ENCODE data around the gene FAM200A. TPM values are rescaled to one million over a fixed set of nuclear protein-coding genes. Genes with fewer than 3 reads are reported as not detected.
"Not testable (repeated sequence)": the region's sequence is repeated elsewhere in the genome, so short reads cannot be mapped to it uniquely, and the experiment has no call there.

Gene FAM200A
- total RNA-seq, 1 experiment from 2014 or later = 7.9 TPM

DNA sequence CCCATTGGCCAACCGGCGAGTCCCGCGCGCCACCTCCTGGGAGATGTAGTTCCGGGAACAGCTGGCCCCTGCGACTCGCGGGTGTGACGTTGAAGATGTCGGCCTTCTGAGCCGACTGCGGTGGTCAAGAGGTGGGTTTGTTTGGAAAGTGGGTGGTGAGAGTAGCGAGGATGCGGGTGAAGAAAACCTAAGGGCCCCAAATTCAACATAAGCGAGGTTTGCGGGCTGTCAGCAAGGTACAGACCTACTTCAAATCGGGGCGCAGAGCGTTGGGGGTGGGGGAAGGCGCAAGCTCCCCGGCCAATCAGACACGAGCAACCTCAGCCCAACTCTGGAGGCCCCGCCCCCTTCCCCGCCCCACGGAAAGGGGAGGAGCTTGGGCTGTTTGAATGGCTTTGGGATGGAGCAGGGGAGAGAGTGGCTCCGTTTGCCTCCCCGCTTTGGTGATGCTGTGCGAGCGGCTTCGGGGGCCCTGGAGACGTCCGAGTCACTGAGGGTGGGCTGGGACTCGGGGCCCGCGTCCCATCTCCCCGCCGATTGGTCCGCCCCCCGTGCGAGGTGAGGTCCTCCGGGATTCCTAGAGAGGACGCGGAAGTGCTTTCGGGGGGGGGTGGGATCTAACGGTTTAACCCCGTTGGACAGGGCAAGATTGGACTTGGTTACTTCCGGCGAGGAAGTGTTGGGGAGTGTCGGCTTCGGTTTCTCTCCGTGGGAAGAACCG is 47.2 kb downstream of the FAM200A start, which contains the start of gene ZKSCAN5:
Gene ZKSCAN5, plus strand, starts transcription at position 60 of the 721 bp plus-strand sequence. CDS start 1,383 bp downstream, outside the sequence.
- Histone ChIP-seq H3K36me3 (peaks cover 19% of the 10 kb centered on the region), H3K4me1 (replicated peaks) (peaks cover 12% of the 10 kb centered on the region), H3K27ac (peak within 1 kb of the TSS; percentile 84), H3K27me3 (replicated peaks) (no peaks in the 10 kb centered on the region), H3K4me3 (peak within 1 kb of the TSS; percentile 51), H3K9me3 (replicated peaks) (no peaks in the 10 kb centered on the region)
- peak; percentile 99 to 100 for DNase-seq (ENCODE audit: low read depth in 1 of 2, low spot score in 2 of 2)

DNA sequence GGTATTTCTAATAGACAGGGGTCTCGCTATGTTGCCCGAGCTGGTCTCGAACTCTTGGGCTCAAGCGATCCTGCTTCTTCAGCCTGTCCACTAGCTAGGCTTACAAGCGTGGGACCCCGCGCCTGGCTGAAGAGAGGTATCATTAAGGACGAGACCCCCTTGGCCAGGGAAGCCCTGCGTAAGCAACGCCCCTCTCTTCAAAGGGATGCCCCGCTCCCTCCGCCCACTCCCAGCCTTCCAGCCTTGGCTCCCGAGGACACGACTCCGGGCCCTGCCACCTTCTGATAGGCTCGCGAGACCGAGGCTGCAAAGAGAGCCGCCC is 47.7 kb downstream of the FAM200A start:
- peak overlapping the region; percentile 84; the same call in 1 of the 2 replicates for H3K27ac ChIP-seq
- peak overlapping the region; percentile 51 for H3K4me3 ChIP-seq
- H3K27me3 ChIP-seq (replicated peaks) = no peaks in the 10 kb centered on the region
- H3K4me1 ChIP-seq (replicated peaks) = peaks cover 12% of the 10 kb centered on the region
- no peak for DNase-seq (ENCODE audit: low read depth in 1 of 2, low spot score in 2 of 2)
- H3K36me3 ChIP-seq = peaks cover 24% of the 10 kb centered on the region
- H3K9me3 ChIP-seq (replicated peaks) = no peaks in the 10 kb centered on the region

GRCh38 chr7:99501236-99501635 is 50.7 kb downstream of the FAM200A start:
- Histone ChIP-seq H3K4me1 (replicated peaks) (peaks cover 23% of the 10 kb centered on the region), H3K36me3 (peaks cover 44% of the 10 kb centered on the region)
- H3K27ac ChIP-seq; DNase-seq (ENCODE audit: low read depth in 1 of 2, low spot score in 2 of 2); H3K9me3 ChIP-seq (replicated peaks); H3K27me3 ChIP-seq (replicated peaks); H3K4me3 ChIP-seq: not testable (repeated sequence)

GRCh38 chr7:99500637-99501009 is 51.3 kb downstream of the FAM200A start:
- Histone ChIP-seq H3K4me3 (peak overlapping the region; percentile 60), H3K27ac (peak overlapping the region; percentile 58), H3K27me3 (replicated peaks) (no peaks in the 10 kb centered on the region), H3K36me3 (peaks cover 46% of the 10 kb centered on the region), H3K9me3 (replicated peaks) (no peaks in the 10 kb centered on the region; the same call in 1 of the 2 replicates), H3K4me1 (replicated peaks) (peaks cover 17% of the 10 kb centered on the region)
- DNase-seq (ENCODE audit: low read depth in 1 of 2, low spot score in 2 of 2) = no peak

DNA sequence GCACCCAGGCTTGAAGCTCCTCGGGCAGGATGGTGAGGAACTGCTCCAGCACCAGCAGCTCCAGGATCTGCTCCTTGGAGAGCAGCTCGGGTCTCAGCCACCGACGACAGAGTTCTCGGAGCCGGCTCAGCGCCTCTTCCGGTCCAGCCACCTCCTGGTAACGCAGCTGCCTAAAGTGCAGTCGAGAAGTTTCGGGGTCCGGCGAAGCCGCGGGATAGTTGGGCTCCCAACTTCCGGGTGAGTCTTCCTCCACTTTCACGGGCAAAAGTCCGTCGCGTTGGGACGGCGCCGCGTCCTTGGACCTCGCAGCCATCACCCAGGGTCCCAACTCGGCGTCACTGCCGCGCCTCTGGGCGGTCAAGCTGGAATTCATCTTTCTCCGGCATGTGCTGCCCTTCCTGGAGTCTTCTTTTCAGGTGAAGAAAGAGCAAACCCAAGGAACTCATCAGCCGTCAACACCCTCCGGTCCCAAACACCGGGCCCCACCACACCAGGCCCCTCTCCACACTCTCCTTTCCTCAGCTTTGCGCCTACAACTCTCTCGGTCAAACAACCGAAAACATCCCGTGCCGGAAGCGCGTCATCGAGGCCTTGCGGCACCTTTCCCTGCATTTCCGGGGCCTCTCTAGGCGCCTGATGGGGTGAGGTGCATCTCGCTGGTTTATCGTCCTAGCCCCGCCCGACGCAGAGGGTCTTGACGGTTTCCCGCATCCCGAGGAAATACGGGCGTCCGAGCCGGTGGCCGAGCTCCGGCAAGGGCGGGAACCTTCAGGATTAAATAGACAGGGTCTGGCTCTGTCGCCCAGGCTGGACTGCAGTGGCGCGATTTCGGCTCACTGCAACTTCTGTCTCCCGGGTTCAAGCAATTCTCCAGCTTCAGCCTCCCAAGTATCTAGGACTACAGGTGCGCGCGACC is 51.9 kb downstream of the FAM200A start, which contains the start of gene ZNF394:
Gene ZNF394, minus strand, starts transcription at position 561 of the 916 bp plus-strand sequence. Its CDS starts 188 bp downstream, at position 373.
- H3K27ac ChIP-seq = peak within 1 kb of the TSS; percentile 58
- H3K4me3 ChIP-seq = peak within 1 kb of the TSS; percentile 60
- peak; percentile 90 to 92 for DNase-seq (ENCODE audit: low read depth in 1 of 2, low spot score in 2 of 2)
- H3K36me3 ChIP-seq = peaks cover 49% of the 10 kb centered on the region
- H3K4me1 ChIP-seq (replicated peaks) = peaks cover 16% of the 10 kb centered on the region
- H3K27me3 ChIP-seq (replicated peaks) = no peaks in the 10 kb centered on the region
- peaks cover 3% of the 10 kb centered on the region for H3K9me3 ChIP-seq (replicated peaks)

GRCh38 chr7:99499371-99499720 is 52.6 kb downstream of the FAM200A start:
- Histone ChIP-seq H3K27me3 (replicated peaks) (no peaks in the 10 kb centered on the region), H3K4me1 (replicated peaks) (peaks cover 16% of the 10 kb centered on the region), H3K36me3 (peaks cover 55% of the 10 kb centered on the region), H3K4me3 (peak overlapping the region; percentile 60), H3K27ac (peak overlapping the region; percentile 58), H3K9me3 (replicated peaks) (peaks cover 3% of the 10 kb centered on the region)
- no peak for DNase-seq (ENCODE audit: low read depth in 1 of 2, low spot score in 2 of 2)

GRCh38 chr7:99498546-99498944 is 53.4 kb downstream of the FAM200A start:
- Histone ChIP-seq H3K27ac (no peak overlapping the region), H3K4me3 (peak overlapping the region; percentile 60), H3K27me3 (replicated peaks) (no peaks in the 10 kb centered on the region), H3K36me3 (peaks cover 63% of the 10 kb centered on the region), H3K9me3 (replicated peaks) (peaks cover 11% of the 10 kb centered on the region), H3K4me1 (replicated peaks) (peaks cover 12% of the 10 kb centered on the region)
- DNase-seq (ENCODE audit: low read depth in 1 of 2, low spot score in 2 of 2) = no peak

DNA sequence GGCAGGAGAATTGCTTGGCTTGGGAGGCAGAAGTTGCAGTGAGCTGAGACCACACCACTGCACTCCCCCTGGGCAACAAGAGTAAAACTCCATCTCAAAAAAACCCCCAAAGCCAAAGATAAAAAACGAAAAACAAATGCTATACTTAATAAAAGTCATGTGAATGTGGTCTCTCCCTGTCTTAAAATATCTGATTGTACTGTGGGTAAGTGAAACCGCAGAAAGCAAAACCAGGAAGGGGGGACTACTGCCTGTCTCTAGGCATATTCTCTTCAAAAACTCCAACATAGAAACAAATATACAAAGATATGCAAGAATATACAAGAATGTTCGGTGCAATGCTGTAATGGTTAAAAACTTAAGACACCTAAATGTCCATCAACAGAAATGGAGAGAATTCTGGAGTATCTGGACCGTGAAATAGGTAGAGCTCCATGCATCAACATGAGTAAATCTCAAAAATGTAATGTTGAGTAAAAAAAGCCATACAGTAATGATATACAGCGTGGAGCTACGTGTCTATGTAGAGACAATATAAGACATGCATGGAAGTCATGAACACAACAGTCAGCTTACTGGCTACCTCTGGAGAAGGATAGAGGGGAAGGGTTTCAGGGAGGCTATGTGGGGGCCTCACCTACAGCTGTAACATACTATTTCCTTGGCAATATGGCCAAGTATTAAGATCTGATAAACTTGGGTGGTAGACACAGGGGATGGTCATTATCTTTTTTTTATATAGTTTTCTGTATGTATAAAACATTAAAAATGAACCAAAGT is 54.0 kb downstream of the FAM200A start:
- H3K4me1 ChIP-seq (replicated peaks) = peaks cover 12% of the 10 kb centered on the region
- no peak overlapping the region for H3K4me3 ChIP-seq
- H3K9me3 ChIP-seq (replicated peaks) = peaks cover 15% of the 10 kb centered on the region
- H3K27me3 ChIP-seq (replicated peaks) = no peaks in the 10 kb centered on the region
- H3K27ac ChIP-seq = no peak overlapping the region
- no peak for DNase-seq (ENCODE audit: low read depth in 1 of 2, low spot score in 2 of 2)
- peaks cover 69% of the 10 kb centered on the region for H3K36me3 ChIP-seq

Other genes starting within 250 kb of the FAM200A start
- gene ARPC1A, start 226.2 kb downstream of the FAM200A start, total RNA-seq (2014; rRNA removed; shearing (Covaris generic)) = 186 and 242 TPM in 2 replicates
- 231 and 362 TPM in 2 replicates for gene ARPC1B, start 177.4 kb downstream of the FAM200A start, total RNA-seq (2014; rRNA removed; shearing (Covaris generic))
- gene PDAP1, start 143.5 kb downstream of the FAM200A start, total RNA-seq (2014; rRNA removed; shearing (Covaris generic)) = 150 and 155 TPM in 2 replicates
- 109 and 152 TPM in 2 replicates for gene BUD31, start 143.1 kb downstream of the FAM200A start, total RNA-seq (2014; rRNA removed; shearing (Covaris generic))
- gene PTCD1, start 113.3 kb downstream of the FAM200A start, total RNA-seq (2014; rRNA removed; shearing (Covaris generic)) = 2.2 and 7.3 TPM in 2 replicates
- 32.7 and 39.6 TPM in 2 replicates for gene CPSF4, start 113.2 kb downstream of the FAM200A start, total RNA-seq (2014; rRNA removed; shearing (Covaris generic))
- gene ATP5MF, start 85.9 kb downstream of the FAM200A start, total RNA-seq (2014; rRNA removed; shearing (Covaris generic)) = 650 and 1,516 TPM in 2 replicates
- gene ZNF789, start 79.2 kb downstream of the FAM200A start, total RNA-seq (2014; rRNA removed; shearing (Covaris generic)) = 3.1 and 11.4 TPM in 2 replicates
- gene ZNF394, start 51.8 kb downstream of the FAM200A start, total RNA-seq (2014; rRNA removed; shearing (Covaris generic)) = 16.3 and 24.0 TPM in 2 replicates
- 10.2 and 16.1 TPM in 2 replicates for gene ZKSCAN5, start 47.5 kb downstream of the FAM200A start, total RNA-seq (2014; rRNA removed; shearing (Covaris generic))
- 107 and 109 TPM in 2 replicates for gene ZNF655, start 6.5 kb upstream of the FAM200A start, total RNA-seq (2014; rRNA removed; shearing (Covaris generic))
- gene TMEM225B, start 46.2 kb upstream of the FAM200A start, total RNA-seq (2014; rRNA removed; shearing (Covaris generic)) = 0.41 and 1.1 TPM in 2 replicates
- gene ZSCAN25, start 64.8 kb upstream of the FAM200A start, total RNA-seq (2014; rRNA removed; shearing (Covaris generic)) = 26.9 and 28.3 TPM in 2 replicates
- gene CYP3A5, start 127.9 kb upstream of the FAM200A start, total RNA-seq (2014; rRNA removed; shearing (Covaris generic)) = 0.37 and 1.8 TPM in 2 replicates
- not detected in 2 replicates for gene CYP3A7, start 183.1 kb upstream of the FAM200A start, total RNA-seq (2014; rRNA removed; shearing (Covaris generic))
- not detected in 2 replicates for gene CYP3A4, start 232.1 kb upstream of the FAM200A start, total RNA-seq (2014; rRNA removed; shearing (Covaris generic))